HepG2 (cell line): ENCODE data around the gene ELP5. TPM values are rescaled to one million over a fixed set of nuclear protein-coding genes. Genes with fewer than 3 reads are reported as not detected.

Source experiments
- ATF3 ChIP-seq: sonication (generic); formaldehyde crosslinking; IDR thresholded peaks from 2 replicates; pipeline ENCODE4 v1.4.0; 2020; ENCODE audit warnings: missing genetic modification reagents
- GZF1 ChIP-seq: sonication (generic); formaldehyde crosslinking; IDR thresholded peaks from 2 replicates; pipeline ENCODE4 v1.5.1; 2020; ENCODE audit warnings: mild to moderate bottlenecking, missing genetic modification reagents
- HOXA5 ChIP-seq: sonication (generic); formaldehyde crosslinking; IDR thresholded peaks from 2 replicates; pipeline ENCODE4 v1.4.0; 2020; ENCODE audit warnings: missing genetic modification reagents
- NFATC3 ChIP-seq: sonication (generic); formaldehyde crosslinking; IDR thresholded peaks from 2 replicates; pipeline ENCODE4 v1.5.1; 2020; ENCODE audit warnings: mild to moderate bottlenecking, missing genetic modification reagents
- NFKB2 ChIP-seq: sonication (generic); formaldehyde crosslinking; IDR thresholded peaks from 2 replicates; pipeline ENCODE4 v1.4.0; 2020; ENCODE audit warnings: missing genetic modification reagents, borderline replicate concordance
- RNF2 ChIP-seq: fragments of 450-650 bp; conservative IDR thresholded peaks from 2 replicates; pipeline ENCODE4 v1.6.1; 2016; ENCODE audit warnings: low read depth
- SMAD9 ChIP-seq: sonication (generic); formaldehyde crosslinking; IDR thresholded peaks from 2 replicates; pipeline ENCODE4 v1.5.1; 2020; ENCODE audit warnings: mild to moderate bottlenecking, missing genetic modification reagents
- YEATS2 ChIP-seq: sonication (generic); formaldehyde crosslinking; IDR thresholded peaks from 2 replicates; pipeline ENCODE4 v1.4.0; 2020; ENCODE audit warnings: missing genetic modification reagents, borderline replicate concordance
- ZFAT ChIP-seq: sonication (generic); formaldehyde crosslinking; conservative IDR thresholded peaks from 2 replicates; pipeline ENCODE4 v1.8.1; 2023; ENCODE audit warnings: missing genetic modification reagents, inconsistent platforms
- ZNF17 ChIP-seq: sonication (generic); formaldehyde crosslinking; IDR thresholded peaks from 2 replicates; pipeline ENCODE4 v1.5.0; 2020; ENCODE audit warnings: mild to moderate bottlenecking, missing genetic modification reagents
- ZNF260 ChIP-seq: sonication (generic); formaldehyde crosslinking; IDR thresholded peaks from 2 replicates; pipeline ENCODE4 v1.4.0; 2020; ENCODE audit warnings: missing genetic modification reagents, low read depth, mild to moderate bottlenecking, borderline replicate concordance
- ZNF34 ChIP-seq: sonication (generic); formaldehyde crosslinking; IDR thresholded peaks from 2 replicates; pipeline ENCODE4 v1.4.0; 2020; ENCODE audit warnings: mild to moderate bottlenecking, missing genetic modification reagents, borderline replicate concordance
- ZNF570 ChIP-seq: sonication (generic); formaldehyde crosslinking; IDR thresholded peaks from 2 replicates; pipeline ENCODE4 v1.4.0; 2020; ENCODE audit warnings: mild to moderate bottlenecking, missing genetic modification reagents, borderline replicate concordance
- ZNF572 ChIP-seq: sonication (generic); formaldehyde crosslinking; IDR thresholded peaks from 2 replicates; pipeline ENCODE4 v1.5.1; 2020; ENCODE audit warnings: mild to moderate bottlenecking, missing genetic modification reagents
- ZNF619 ChIP-seq: sonication (generic); formaldehyde crosslinking; IDR thresholded peaks from 2 replicates; pipeline ENCODE4 v1.4.0; 2020; ENCODE audit warnings: mild to moderate bottlenecking, missing genetic modification reagents
- ZNF816 ChIP-seq: sonication (generic); formaldehyde crosslinking; IDR thresholded peaks from 2 replicates; pipeline ENCODE4 v1.8.0; 2022; ENCODE audit warnings: missing genetic modification reagents, mild to moderate bottlenecking, borderline replicate concordance
- polyA plus RNA-seq, 8 experiments: library from polyadenylated mRNA; depleted of rRNA in 3 of 8; stranded (reverse) in 7 of 8; unstranded in 1 of 8; fragments of >200 nt; fragmentation: Illumina TruSeq in 4 of 8; extraction: Trizol in 4 of 8; gene quantifications; 2 replicates each; pipeline versions ENCODE4 v1.2.1 to v1.2.3, GENCODE V29; 2011 to 2016; ENCODE audit warnings: low read depth in 4 of 8, missing spikeins in 1 of 8, mixed read lengths in 1 of 8; ENCODE audit not compliant: insufficient read depth in 1 of 8
- total RNA-seq, 5 experiments: library from RNA; depleted of rRNA; stranded (reverse); fragments of >200 nt; fragmentation: Illumina TruSeq; extraction: Trizol; gene quantifications; 2 replicates each; pipeline ENCODE4 v1.2.3, GENCODE V29; 2016; ENCODE audit warnings: low read depth in 1 of 5
- TF ChIP-seq, protein P1 (sequence below): sonication (generic); formaldehyde crosslinking; IDR thresholded peaks from 2 replicates; pipeline ENCODE4 v1.4.0; 2020; ENCODE audit warnings: missing genetic modification reagents, mild to moderate bottlenecking, borderline replicate concordance
- TF ChIP-seq, protein P2 (sequence below): sonication (generic); formaldehyde crosslinking; IDR thresholded peaks from 2 replicates; pipeline ENCODE4 v1.4.0; 2020; ENCODE audit warnings: missing genetic modification reagents
- TF ChIP-seq, protein P3 (sequence below), 2 experiments: fragments of 450-650 bp in 1 of 2; sonication (generic) in 1 of 2; formaldehyde crosslinking; IDR thresholded peaks; 2 replicates each; pipeline versions ENCODE4 v1.5.0 to v1.8.0; 2020 to 2022; ENCODE audit warnings: mild to moderate bottlenecking in 1 of 2, missing genetic modification reagents in 1 of 2
- TF ChIP-seq, protein P4 (sequence below): sonication (generic); formaldehyde crosslinking; IDR thresholded peaks from 2 replicates; pipeline ENCODE4 v1.5.0; 2020; ENCODE audit warnings: mild to moderate bottlenecking, missing genetic modification reagents

The ELP5 gene
- total and polyA plus RNA-seq, 2 of the 13 experiments (the other 11 are each of a cell fraction or from before 2014, with no cell fraction given) = 67.6 to 69.8 TPM

DNA sequence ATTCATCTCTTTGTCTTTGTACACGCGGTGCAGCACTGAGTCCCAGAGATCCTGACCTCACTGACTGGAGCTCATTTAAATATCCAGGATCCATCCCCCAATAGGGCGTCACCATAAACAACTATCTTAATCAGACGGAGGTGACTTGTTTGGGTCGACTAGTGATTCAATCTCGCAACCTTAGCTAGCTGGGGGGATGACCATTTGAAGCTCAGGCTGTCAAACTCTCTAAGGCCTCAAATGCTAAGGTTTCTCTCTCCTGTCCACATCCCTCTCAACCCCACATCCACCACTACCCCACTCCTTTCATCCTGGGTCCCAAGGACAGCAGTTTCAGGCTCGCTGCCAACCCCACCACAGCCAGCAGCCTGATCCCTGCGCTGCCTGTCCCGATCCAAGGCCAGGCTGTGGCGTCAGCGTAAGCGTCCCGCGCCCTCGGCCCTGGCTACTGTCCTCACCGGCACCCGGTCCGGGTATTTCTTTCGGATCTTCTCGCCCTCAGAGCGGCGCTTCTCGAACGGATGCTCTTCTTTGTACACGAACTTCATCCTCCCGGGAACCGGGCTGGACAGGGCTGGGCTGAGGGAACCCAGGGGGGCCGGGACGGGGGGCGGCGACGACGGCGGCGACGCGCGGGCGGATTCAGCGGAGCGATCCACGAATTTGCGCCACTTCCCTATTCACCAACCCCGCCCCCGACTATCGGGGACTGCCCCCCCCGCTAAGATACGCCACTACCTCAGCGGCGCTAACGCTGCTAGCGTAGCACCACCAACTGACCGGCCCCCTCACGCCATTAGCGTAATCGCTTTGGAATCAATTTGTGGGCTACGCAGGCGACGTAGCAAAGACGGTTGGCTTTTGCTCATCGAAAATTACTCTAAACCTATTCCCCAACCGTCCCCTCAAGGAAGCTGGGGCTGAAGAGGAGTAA is 10.0 kb upstream of the ELP5 start, which contains the start of gene GABARAP (continued):
- TF ChIP-seq, protein P1, sequence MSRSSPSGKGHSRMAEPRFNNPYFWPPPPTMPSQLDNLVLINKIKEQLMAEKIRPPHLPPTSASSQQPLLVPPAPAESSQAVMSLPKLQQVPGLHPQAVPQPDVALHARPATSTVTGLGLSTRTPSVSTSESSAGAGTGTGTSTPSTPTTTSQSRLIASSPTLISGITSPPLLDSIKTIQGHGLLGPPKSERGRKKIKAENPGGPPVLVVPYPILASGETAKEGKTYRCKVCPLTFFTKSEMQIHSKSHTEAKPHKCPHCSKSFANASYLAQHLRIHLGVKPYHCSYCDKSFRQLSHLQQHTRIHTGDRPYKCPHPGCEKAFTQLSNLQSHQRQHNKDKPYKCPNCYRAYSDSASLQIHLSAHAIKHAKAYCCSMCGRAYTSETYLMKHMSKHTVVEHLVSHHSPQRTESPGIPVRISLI (CRISPR knock-in tag) = no peak
- TF ChIP-seq HOXA5 (CRISPR knock-in tag) (peak; percentile 85), GZF1 (CRISPR knock-in tag) (no peak), ZNF34 (CRISPR knock-in tag) (no peak), ZFAT (CRISPR knock-in tag) (no peak), NFKB2 (peak; percentile 49; the same call in 1 of the 2 replicates), ZNF570 (CRISPR knock-in tag) (no peak), ZNF260 (CRISPR knock-in tag) (no peak), ZNF619 (CRISPR knock-in tag) (no peak), ZNF572 (CRISPR knock-in tag) (no peak), ATF3 (CRISPR knock-in tag) (peak; percentile 38), ZNF816 (CRISPR knock-in tag) (no peak), SMAD9 (no peak), NFATC3 (CRISPR knock-in tag) (no peak), RNF2 (no peak), ZNF17 (no peak), YEATS2 (CRISPR knock-in tag) (peak; percentile 76; the same call in 1 of the 2 replicates)
- TF ChIP-seq, protein P2, sequence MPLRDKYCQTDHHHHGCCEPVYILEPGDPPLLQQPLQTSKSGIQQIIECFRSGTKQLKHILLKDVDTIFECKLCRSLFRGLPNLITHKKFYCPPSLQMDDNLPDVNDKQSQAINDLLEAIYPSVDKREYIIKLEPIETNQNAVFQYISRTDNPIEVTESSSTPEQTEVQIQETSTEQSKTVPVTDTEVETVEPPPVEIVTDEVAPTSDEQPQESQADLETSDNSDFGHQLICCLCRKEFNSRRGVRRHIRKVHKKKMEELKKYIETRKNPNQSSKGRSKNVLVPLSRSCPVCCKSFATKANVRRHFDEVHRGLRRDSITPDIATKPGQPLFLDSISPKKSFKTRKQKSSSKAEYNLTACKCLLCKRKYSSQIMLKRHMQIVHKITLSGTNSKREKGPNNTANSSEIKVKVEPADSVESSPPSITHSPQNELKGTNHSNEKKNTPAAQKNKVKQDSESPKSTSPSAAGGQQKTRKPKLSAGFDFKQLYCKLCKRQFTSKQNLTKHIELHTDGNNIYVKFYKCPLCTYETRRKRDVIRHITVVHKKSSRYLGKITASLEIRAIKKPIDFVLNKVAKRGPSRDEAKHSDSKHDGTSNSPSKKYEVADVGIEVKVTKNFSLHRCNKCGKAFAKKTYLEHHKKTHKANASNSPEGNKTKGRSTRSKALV = no peak
- TF ChIP-seq, protein P3, sequence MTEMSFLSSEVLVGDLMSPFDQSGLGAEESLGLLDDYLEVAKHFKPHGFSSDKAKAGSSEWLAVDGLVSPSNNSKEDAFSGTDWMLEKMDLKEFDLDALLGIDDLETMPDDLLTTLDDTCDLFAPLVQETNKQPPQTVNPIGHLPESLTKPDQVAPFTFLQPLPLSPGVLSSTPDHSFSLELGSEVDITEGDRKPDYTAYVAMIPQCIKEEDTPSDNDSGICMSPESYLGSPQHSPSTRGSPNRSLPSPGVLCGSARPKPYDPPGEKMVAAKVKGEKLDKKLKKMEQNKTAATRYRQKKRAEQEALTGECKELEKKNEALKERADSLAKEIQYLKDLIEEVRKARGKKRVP (CRISPR knock-in tag; IDR thresholded peaks at IDR 0.05) = peak in 1 of 2 experiments; percentile 16; a peak in 1 of 4 replicates
- TF ChIP-seq, protein P4, sequence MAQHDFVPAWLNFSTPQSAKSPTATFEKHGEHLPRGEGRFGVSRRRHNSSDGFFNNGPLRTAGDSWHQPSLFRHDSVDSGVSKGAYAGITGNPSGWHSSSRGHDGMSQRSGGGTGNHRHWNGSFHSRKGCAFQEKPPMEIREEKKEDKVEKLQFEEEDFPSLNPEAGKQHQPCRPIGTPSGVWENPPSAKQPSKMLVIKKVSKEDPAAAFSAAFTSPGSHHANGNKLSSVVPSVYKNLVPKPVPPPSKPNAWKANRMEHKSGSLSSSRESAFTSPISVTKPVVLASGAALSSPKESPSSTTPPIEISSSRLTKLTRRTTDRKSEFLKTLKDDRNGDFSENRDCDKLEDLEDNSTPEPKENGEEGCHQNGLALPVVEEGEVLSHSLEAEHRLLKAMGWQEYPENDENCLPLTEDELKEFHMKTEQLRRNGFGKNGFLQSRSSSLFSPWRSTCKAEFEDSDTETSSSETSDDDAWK (CRISPR knock-in tag) = no peak
